Anterior cingulate cortex (tissue), 58 donors: ENCODE measurements around the gene PROK2.

Source experiments
- DNase-seq, 58 donors: peaks; one replicate each; lab custom pipeline; 2025; lab: John Stamatoyannopoulos, UW

Gene PROK2

DNA sequence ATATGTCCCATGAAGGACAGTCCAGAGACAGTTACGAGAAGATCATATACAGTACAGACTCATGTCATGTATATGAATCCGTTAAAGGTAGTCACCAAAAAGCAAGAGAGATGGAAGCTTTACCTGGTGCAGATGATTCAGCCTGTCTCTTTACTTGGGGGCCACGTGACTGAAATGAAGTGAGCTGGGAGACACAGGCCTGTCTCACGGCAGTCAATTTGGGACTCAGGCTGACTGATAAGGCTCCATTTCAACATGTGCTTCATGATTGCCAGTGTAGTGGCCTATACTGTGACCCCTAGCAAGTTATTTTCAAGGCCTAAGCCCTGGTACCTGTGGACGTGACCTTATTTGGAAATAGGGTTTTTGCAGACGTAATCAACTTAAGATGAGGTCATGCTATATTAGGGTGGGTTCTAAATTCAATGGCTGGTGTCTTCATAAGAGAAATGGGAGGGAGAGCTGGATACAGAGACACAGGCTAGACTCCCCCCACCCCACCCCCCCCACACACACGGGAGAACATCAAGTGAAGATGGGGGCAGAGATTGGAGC, 3.0 kb upstream of the PROK2 start:
- no peak for DNase-seq

DNA sequence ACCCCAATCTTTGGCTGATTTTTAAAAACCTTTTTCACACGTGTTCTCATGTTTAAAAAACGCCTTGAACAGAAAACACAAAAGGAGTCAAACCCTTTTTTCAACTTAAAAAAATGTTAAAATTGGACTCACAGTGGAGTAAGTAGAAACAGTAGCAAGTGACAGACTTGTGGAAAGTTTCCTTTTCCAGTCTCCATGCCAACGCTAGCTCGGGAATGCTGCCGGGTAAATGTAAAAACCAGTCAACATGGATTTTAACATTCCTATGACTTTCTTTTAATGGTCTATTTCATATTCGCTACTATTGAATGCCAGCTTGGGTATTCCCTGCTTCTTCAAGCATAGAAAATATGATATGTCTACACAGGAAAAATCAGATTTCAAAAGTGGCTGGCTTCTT, 1.6 kb upstream of the PROK2 start:
- no peak for DNase-seq

DNA sequence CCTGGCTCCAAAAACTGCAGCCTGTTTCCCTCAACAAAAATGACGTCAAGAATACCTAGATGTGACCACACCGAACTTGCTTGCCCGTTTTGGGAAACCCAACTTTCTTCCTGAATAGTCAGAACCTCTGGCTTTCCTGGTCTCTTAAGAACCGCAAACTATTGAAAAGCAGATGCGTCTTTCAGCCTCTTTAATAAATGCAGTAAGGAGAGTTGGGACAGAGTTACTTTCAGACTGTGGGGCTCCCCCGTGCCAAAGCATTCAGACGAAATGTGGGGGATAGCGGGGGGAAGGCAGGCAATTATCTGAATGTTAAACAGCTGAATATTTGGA, 1.2 kb upstream of the PROK2 start:
- no peak for DNase-seq

DNA sequence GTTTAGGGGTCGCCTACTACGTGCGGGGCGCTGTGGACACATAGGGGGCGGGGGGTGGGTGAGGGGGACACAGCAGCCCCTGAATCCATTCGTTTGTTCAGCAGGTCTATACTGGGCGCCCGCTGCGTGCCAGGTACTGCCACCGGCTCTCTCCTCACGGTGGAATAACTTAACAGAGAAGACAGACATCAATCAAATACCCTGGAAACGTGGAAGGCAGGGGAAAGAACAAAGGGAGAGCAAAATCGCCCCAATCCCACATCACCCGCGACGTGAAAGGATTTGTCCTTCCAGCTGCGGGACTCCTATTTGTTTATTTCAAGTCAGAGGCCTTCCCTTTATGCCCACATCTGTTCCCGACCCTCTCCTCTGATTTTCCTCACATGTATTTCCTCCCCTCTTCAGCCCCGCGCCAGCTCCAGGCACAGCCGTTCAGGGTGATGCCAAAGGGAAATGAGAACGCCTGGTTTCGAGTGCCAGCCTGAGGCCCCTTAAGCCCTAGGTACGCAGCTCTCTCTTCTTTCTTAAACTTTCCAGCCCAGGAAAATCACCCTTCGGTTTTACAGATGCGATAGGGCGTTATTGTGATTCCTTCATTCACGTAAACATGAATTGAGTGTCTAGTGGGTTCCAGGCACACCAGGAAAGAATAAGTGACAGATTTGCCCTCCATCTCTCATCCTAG, 726 bp upstream of the PROK2 start:
- no peak for DNase-seq

DNA sequence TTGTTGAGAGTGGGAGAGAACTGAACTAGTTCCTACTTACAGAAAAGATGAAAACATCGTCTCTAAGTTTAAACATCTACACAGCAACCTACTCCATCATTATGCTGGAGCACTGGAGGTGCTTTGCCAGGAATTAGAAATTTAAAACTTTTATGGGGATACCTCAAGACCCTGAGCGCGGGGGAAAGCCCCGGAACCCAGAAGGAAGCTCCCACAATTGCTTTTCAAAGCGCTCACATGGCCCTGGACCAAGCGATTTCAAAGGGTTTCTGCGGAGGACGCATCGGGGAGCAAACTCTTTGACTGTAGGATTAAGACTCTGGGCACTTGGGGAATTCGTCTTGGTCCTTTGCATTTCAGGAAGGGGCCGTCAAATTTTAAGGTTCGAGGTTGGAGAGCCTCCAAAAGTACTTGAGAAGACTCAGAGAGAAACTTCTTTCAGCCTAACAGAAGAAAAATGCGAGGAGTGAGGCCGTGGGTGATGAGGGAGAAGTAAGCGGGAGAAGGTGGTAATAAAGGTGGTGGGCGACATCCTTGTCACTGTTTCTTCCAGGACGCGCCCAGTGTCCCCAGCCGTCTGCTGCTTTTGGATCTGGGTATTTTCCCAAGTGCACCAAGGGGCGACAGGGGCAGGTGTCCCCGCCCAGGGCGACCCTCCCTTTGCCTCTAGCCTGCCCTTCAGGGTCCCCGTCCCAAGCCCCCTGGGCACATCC, 591 bp downstream of the PROK2 start:
- no peak for DNase-seq

DNA sequence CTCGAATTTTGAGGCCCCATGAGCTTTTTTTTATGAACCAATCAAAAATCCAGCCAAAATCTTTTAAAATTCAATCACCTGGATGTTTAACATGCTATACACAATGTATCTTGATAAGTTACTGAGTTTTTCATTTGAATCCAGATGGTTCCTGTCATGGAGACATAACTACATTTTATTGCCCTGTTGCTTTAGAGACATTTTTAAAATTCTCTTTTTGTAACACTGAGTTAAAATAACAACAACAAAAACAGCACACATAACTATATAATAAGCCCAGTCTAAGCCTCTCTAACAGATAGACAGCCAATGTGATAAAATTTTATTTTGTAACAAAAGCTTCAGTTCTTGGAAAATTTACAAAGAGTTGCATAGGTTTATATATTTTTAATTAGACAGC, 1.8 kb downstream of the PROK2 start:
- DNase-seq = no peak

DNA sequence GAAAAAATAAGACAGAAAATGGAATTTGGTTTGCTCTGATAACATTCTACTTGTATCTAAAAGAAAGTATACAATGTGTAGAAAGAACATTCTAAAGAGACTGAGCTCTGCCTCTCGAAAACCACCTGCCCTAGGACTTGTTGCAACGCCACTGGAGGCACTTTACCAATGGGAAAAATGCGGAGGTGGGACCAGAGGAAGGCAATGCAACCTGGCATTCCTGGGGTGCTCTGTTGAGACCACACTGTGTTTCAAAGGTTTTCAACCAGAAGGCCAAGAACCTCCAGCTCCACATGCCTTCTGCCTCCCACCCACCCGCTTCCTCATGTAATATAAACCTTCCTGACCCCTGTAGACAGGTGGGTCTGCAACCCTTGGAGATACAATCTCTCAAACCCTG, 4.5 kb downstream of the PROK2 start:
- DNase-seq = peak in 1 of 58 donors; percentile 13

DNA sequence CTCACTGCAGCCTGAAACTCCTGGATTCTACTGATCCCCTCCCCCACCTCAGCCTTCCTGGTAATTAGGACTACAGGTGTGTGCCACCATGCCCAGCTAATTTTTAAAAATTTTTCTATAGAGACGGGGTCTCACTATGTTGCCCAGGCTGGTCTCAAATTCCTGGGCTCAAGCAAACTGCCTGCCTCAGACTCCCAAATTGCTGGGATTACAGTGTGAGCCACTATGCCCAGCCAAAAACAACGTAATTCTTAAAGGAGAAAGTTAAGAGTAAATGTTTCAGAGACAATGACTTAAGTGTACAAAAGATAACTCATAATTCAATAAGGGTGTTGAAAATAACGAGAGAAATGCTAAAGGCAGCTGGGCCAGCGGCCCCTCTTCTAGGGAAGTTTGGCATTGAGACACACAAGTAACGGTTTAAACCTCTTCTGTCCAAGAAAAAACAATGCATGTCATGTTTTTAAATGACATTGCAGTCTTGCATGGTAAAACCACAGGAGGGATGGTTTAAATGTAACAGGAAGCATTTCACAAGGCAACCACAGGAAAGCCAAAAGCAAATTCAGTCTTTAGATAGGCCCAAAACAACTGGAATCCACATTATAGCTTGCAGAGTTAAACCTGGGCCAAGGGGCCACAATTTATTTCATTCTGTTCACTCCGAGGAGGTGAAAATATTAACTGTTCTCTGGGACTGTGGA, 5.1 kb downstream of the PROK2 start:
- no peak for DNase-seq

DNA sequence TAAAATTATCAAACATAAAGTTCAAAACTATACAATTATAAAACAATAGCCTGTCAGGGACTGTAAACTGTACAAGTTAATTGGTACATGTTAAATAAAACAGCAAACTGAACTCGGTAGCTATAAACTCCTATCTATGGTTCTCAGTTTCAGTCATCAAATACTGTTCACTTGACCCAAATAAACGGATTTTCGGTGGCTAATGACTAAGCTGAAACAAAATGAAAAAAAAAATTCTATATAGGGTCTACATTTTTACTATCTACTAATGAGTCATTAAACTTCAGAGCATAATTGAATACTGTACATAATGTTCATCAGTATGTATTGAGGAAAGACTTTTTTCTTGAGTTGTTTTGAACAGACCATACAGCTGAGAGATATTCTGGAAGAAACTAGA, 6.6 kb downstream of the PROK2 start:
- no peak for DNase-seq

DNA sequence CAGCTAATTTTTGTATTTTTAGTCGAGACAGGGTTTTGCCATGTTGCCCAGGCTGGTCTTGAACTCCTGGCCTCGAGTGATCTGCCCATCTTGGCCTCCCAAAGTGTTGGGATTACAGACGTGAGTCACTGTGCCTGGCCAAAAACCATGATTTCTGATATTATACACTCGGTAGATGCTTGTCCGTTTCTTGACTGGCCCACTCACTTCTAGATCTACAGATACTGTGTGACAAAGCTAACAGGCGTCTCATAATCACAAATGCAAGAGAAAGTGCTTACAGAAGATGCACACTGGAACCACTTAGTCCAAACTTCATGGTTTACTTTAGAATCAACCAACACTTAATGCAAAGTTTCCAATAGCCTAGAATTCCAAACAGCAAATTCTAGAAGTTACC, 8.4 kb downstream of the PROK2 start:
- no peak for DNase-seq

DNA sequence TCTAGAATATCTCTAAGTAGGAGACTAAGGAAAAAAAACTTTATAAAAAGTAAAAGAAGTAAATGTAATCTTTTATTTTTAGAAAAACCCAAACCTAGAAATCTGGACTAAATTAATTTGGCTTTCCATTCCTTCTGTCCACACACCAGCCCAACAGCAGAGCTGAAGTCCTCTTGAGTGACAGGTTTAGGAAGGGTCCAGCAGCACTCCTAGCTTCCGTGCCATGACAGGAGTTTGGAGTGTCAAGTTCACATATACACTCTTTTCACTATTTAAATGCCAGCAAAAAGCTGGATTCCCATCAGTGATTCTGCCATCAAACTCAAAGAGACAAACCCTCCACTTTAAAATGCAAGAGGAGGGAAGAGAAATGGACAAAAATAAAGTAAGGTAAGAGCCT, 13.1 kb downstream of the PROK2 start:
- no peak for DNase-seq

DNA sequence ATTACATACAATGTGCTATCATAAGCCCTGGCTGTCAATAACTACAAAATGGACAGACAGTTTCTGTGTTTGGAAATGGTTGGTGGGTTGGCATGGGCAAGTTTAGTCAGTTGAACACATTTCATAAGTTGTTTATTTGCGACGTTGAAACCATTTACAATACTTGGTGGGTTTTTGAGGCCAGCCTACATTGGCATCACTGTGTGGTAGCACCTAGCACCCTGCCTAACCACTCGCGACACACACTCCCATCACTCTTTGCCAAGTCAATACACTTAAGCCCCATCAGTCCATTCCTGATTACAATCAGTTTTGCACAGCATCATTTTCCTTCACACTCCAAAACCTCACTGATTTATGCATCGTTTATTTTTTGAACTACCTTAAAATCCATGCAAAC, 13.8 kb downstream of the PROK2 start:
- no peak for DNase-seq

DNA sequence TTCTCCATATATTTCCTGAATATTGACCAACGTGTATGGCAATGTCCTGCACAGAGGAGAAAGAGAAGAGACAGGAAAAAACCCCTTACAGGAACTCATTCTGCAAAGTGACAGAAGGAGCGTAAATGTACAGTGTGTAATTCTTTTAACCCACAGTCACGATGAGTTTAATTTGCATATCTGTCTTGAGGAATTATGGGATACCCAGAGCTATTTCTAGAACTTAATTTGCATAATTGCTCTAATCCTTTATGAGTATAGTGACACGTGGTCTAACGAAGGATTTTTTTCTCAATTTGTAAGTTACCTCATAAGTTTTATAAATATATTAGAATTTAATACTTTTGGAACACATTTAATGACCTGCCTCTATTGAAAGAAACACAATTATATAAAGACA, 21.5 kb downstream of the PROK2 start:
- DNase-seq = no peak

DNA sequence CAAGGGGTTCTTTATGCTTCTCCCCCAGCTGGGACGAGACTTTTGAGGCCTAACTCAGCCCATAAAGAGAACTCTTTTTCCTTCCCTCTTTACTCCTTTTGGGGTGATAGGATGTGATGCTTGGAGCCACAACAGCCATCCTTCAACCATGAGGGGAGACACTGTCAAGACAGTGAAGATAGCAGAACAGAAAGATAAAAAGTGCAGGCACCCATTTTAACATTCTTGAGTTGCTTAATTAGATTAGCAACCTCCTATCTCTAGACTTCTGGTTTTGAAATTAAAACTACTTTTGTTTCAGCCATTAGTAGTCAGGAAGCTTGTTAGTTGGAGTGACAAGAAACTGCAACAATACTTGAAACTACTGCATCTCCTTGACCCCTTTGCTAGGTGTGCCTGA, 24.8 kb downstream of the PROK2 start:
- DNase-seq = no peak

DNA sequence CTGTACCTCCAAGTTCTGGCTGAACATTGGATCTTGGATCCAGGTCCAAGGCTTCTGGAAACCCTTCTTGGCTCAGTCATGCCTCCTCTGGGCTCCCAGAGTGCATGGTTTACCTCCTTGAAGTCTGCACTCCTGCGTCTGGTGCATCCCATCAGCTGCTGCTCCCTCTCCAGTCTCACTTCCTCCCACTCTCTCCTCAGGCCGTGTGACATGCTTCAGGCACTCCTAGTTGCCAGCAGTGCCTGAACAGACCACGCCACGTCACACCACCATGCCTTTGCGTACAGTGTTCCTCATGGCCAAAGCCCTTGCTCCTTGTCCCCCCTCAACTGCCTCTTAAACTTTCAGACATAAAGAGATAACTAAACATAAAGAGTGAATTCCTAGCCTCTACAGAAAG, 25.5 kb downstream of the PROK2 start:
- no peak for DNase-seq

DNA sequence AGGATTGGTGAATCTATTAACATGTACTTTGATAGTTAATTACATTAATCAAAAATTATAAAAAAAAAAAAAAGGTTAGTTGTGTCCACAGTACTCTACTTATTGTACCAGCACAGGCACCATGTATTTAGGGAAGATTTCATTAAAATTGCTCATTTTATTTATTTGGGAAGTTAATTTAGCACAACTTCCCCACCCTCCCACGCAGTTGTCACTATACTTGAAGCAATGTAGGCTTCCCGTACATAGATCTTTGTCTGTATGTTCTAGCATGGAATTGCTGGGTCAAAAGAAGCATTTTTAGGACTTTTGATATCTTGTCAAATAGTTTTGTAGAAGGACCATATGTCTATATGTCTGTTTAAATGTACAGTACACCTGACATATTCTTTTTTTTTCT, 26.9 kb downstream of the PROK2 start:
- DNase-seq = no peak

DNA sequence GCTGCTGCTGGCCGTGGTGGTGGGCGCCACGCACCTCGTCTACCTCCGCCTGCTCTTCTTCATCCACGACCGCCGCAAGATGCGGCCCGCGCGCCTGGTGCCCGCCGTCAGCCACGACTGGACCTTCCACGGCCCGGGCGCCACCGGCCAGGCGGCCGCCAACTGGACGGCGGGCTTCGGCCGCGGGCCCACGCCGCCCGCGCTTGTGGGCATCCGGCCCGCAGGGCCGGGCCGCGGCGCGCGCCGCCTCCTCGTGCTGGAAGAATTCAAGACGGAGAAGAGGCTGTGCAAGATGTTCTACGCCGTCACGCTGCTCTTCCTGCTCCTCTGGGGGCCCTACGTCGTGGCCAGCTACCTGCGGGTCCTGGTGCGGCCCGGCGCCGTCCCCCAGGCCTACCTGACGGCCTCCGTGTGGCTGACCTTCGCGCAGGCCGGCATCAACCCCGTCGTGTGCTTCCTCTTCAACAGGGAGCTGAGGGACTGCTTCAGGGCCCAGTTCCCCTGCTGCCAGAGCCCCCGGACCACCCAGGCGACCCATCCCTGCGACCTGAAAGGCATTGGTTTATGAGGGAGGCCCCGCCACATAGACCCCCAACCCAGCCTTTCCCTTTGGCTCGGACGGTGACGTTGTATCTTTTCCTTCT, 30.2 kb downstream of the PROK2 start:
- peak in 1 of 58 donors; percentile 5 for DNase-seq

DNA sequence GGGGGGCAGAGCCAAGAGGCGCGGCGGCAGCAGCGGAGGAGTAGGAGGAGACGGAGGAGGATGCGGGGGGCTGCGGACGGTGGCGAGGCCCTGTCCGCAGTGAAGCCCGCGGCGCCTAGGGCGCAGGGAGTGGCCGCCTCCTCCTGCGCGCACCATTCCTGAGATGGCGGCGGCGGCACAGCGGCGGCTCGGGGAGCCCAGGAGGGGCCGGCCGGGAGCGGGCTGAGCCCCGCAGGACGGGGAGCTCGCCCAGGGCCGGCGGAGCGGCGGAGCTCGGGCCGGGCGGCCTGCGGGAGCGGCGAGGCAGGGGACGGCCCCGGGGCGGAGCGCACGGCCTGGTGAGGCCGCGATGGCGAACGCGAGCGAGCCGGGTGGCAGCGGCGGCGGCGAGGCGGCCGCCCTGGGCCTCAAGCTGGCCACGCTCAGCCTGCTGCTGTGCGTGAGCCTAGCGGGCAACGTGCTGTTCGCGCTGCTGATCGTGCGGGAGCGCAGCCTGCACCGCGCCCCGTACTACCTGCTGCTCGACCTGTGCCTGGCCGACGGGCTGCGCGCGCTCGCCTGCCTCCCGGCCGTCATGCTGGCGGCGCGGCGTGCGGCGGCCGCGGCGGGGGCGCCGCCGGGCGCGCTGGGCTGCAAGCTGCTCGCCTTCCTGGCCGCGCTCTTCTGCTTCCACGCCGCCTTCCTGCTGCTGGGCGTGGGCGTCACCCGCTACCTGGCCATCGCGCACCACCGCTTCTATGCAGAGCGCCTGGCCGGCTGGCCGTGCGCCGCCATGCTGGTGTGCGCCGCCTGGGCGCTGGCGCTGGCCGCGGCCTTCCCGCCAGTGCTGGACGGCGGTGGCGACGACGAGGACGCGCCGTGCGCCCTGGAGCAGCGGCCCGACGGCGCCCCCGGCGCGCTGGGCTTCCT, 31.0 kb downstream of the PROK2 start, which contains the start of gene GPR27:
Gene GPR27, plus strand, starts transcription at position 155 of the 909 bp plus-strand sequence. Its CDS starts 195 bp downstream, at position 350.
- peak in 7 of 58 donors; percentile 9 to 65 (median 35) for DNase-seq

DNA sequence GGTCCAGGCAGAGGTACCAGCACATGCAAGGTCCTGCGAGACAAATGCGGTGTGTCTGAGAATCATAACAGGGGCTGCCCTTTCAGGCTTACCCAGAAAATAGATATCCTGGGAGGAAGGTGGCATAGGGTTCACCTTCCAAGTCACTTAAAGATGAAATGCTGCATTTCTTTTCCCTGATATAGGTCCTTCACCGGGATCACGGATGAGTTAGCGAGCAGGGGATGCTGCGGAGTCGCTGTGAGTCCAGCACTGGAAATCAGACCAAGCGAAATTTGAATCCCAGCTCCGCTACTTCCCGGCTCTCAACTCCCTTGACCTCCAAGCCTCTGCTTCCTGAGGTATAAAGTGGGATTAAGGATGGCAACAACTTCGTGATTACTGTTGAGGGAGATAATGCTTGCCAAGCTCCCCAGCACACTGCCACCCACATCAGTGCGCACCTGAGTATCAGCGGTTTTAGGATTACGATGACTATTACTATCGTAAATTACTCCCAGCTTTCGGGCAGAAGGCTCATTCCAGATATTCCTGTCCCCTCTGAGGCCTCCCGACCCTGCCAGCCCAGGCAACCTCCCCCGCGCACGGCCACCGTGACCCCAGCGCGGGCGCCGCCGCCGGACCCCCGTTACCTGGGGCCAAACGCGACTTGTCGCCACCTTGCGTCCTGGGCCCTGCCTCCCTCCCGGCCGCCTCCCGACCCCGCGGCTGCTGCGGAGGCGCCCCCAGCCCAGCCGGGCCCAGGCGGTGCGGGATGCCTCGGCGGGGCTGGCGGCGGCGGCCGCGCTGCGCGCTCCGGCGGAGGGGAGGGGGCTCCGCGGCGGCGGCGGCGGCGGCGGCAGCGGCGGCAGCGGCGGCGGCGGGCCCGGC, 31.9 kb downstream of the PROK2 start:
- DNase-seq = peak in 4 of 58 donors; percentile 14 to 31 (median 25)
